RPMI8226 (cell line): Measurements from ENCODE around the gene HADHA.
"Not testable (repeated sequence)": the region's sequence is repeated elsewhere in the genome, so short reads cannot be mapped to it uniquely, and the experiment has no call there.

Source experiments
- DNase-seq: peaks from one replicate; pipeline ENCODE4 v3.0.0-alpha.2; 2015

HADHA gene

DNA sequence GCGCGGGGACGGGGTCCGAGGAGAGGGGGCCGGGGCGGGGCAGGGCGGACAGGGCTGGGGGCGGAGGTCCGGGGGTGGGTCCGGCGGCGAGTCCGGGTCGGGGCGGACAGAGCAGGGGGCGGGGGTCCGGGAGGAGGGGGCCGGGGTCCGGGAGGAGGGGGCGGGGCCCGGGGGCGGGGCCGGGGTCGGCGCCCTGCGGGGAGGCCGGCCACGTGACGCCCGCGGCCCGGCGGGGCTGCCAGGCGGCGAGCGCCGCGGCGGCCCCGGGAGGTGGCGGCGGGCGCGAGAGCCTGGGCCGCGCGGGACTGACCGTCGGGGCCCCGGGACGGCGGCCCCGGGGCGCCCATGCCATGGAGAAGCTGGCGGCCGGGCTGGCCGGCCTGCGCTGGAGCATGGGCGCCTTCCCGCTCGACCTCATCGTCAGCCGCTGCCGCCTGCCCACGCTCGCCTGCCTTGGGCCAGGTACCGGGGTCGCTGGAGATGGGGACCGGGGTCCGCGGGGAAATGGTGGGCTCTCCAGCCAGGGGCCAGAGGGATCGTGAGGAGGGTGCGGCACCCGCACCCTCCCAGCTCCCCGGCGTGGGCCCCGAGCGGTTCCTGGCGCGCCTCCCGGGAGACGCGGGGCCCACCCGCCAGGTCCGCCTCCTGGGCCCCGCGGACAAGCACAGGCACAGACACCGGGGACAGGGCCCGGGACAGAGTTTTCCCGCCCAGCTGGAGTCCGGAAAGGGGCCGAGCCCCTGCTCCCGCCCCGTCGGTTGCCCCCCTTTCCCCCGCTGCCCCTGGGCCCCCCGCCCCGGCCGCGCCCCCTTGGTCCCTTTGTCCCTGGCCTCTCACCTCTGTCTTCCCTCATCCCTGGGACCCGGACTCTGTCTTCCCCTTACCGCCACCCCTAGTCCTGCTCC lies 71.3 kb downstream of the HADHA start, which contains the start of gene GAREM2:
TSS of gene GAREM2 (plus strand) at position 218 of the 905 bp plus-strand sequence. CDS start at position 351, 133 bp downstream.
- DNase-seq, result no peak

DNA sequence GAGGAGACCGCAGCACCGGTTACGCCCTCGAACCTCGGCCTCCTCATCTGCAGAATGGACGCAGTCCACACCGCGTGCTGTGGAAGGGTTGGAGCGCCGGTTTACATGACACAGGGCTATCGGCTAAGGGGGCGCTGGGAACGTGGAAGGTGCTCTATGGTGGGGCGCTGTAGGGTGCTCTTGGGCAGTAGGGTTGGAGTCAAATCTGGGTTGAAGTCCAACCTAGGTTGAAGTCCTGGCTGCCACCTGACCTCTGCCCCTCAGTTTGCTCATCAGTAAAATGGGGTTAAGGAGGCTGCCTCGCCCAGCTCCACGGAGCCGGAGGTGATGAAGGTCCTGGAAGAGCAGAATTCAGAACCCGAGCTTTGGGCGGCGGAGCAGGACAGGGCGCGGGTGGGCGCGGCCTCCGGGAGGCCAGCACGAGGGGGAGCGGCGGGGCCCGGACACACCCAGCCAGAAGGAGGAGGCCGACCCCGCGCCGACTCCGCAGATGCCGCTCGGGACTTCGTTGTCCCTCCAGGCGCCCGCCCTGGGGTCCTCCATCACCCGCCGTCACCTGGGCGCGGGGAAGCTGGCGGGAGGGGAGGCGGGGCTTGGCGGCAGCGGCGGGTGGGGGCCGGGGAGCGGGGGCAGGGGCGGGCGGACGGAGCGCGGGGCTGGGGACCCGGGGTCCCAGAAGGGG lies 72.1 kb downstream of the HADHA start:
- no peak for DNase-seq

DNA sequence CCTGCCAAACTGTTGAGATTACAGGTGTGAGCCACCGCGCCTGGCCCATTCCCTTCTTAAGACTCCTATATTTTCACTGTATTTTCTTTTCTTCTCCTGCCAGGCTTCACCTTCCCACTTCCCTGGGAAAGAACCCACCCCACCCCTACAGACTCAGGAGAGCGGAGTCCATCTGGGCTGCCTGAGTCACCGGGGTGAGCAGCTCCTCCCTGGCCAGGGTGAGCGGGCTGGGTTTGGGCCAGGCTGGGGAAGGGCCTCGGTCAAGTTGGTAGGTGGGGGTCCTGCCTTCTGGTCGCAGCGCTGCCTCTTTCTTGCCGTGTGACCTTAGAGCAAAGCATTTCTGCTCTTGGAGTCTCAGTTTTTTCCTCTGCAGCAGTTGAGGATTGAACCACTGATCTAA lies 73.6 kb downstream of the HADHA start:
- no peak for DNase-seq

DNA sequence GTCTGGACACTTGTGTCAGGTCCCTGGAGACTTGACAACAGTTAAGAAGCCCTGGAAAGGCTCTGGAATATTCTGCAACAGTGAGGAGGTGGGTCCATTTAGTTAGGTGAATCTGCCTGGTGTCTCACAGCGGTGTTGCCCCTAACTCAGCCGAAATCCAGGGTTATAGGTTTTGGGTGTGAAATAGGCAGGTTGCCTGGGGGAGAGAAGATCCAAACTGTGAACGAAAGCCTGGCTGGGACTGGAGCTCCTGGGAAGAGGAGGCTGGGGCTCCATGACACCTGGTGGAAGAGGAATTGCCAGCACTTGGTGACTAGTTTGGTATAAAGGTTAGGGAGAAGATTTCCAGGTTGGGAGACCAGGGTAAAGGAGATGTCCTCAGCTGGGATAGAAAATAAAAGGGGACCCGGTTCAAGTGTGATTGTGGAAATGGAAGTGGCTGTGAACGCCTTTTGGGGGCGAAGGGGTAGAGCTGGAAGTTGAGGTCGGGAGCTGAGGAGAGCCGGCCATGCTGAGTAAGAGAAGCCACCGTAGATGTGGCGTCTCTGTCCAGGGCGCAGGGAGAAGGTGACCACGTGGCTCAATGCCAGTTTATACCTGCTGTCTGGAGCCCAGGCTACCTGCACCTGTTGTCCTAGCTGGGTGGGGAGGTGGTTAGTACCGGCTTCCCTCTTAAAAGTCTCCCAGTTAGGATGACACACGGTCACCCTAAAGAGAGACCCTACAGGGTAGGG lies 74.6 kb downstream of the HADHA start:
- no peak for DNase-seq

DNA sequence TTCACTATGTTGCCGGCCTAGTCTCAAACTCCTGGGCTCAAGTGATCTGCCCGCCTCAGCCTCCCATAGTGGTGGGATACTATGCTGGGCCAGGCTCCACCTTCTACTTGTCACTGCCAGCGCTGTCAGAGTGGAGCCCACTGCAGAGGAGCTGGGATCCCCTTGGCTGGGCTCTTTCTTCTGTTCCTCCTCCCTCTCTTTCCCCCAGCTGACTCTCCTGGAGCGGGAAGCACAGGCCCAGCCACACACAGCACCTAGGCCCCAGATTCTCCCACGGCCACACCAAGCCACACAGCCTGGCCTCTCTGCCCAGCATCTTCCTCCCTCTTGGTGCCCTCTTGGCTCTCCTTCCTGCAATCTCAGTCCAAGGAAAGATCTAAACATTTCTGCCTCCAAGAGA lies 75.2 kb downstream of the HADHA start:
- no peak for DNase-seq

DNA sequence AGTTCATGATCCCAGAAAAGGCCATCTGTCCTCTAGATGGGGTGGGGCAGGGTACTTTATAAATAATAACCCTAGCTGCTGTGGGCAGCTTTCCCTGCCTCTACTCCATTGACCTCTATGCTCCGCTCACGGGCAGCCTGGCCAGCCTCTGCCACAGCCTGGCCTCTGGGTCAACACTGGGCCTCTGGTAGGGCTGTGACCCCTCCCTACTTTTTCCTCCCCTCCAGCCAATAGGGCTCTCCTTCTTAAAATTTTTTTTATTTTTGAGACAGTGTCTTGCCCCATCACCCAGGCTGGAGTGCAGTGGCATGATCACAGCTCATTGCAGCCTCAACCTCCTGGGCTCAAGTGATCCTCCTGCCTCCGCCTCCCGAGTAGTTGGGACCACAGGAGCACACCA lies 75.6 kb downstream of the HADHA start:
- no peak for DNase-seq

DNA sequence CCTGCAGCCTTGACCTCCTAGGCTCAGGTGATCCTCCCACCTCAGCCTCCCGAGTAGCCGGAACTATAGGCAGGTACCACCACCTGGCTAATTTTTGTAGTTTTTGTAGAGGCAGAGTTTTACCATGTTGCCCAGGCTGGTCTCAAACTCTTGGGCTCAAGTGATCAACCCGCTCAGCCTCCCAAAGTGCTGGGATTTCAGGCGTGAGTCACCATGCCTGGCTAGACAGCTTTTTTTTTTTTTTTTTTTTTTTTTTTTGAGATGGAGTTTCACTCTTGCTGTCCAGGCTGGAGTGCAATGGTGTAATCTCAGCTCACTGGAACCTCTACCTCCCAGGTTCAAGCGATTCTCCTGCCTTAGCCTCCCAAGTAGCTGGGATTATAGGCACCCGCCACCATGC lies 77.9 kb downstream of the HADHA start:
- not testable (repeated sequence) for DNase-seq

DNA sequence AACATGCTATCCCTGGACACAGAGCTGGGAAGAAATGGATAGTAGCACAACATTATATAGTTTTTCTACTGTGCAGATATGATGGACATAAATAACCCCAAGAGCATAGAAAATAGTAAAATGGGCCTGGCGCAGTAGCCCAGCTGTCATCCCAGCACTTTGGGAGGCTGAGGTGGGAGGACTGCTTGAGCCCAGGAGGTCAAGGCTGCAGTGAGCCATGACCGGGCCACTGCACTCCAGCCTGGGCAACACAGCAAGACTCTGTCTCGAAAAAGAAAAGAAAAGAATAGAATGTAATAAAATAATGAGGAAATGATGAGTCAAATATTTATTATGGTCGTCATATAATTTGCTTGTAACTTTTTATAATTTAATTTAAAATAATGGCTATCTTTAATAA lies 79.0 kb downstream of the HADHA start:
- no peak for DNase-seq

DNA sequence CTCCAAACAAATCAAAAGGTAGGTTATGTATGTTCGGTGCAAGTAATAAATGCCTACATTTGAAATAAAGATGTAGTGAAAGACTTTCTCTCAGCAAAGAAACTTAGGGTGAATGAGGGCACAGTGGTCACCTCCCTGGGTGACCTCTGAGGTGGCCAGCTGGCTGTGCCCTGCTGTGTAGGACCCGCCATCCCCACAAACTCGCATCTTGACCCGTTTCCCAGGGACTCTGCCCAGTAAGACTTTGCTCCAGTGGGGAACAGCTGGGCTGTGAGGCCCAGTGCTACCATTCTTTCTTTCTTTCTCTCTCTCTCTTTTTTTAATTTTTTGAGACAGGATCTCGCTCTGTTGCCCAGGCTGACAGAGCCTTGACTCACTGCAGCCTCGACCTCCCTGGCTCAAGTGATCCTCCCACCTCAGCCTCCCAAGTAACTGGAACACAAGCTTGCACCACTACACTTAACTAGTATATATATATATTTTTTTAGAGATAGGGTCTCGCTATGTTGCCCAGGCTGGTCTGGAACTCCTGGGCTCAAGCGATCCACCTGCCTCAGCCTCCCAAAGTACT lies 79.7 kb downstream of the HADHA start:
- no peak for DNase-seq

DNA sequence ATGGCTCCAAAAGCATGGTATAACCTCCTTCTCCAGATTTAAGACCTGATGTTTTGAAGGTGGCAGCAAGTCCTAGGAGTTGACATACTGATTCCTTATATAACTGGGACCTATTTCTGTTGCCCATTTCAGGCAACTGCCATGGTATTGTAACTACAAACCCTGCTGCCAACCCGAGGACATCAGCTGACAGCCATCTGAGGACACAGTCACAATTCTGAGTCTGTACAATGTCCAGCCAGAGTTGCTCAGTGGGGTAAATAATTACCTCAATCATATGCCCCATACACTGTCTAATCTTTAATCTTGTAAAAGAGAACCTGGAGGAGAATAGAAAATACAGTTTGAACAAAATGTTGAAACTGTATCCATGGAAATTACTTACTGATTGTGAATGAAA lies 80.2 kb downstream of the HADHA start:
- DNase-seq, result no peak

DNA sequence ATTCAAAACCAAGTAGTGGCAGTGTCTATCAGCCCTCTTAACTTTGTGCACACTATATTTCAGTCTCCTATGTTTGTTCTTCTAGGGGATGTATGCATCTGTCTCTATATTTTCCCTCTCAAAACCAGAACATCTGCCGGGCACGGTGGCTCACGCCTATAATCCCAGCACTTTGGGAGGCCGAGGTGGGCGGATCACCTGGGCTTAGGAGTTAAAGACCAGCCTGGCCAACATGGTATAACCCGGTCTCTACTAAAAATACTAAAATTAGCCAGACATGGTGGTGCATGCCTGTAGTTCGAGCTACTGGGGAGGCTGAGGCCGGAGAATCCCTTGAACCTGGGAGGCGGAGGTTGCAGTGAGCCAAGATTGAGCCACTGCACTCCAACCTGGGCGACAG lies 81.5 kb downstream of the HADHA start:
- DNase-seq, result no peak

DNA sequence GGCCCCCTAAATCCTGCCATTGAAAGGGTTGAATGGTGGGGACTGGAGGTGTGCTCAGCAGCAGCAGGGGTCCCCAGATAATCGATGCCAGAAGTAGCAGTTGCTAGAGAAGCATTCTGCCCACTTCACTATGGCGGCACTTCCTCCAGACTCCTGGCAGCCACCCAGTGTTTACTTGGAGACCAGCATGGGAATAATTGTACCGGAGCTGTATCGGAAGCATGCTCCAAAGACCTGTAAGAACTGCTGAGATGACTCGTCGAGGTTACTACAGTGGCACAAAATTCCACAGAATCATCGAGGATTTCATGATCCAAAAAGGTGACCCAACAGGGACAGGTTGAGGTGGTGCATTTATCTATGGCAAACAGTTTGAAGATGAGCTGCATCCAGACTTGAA lies 82.5 kb downstream of the HADHA start:
- no peak for DNase-seq

DNA sequence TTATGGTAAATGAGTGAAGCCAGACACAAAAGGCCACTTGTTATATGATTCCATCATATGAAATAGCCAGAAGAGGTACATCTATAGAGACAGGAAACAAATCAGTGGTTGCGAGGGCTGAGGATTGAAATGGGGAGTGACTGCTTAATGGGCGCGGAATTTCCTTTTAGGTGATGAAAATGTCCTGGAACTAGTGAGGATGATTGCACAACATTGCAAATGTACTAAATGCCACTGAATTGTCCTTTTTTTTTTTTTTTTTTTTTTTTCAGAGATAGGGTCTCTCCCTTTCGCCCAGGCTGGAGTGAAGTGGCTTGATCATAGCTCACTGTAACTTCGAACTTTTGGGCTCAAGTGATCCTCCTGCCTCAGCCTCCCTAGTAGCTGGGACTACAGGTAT lies 86.9 kb downstream of the HADHA start:
- DNase-seq, result no peak

DNA sequence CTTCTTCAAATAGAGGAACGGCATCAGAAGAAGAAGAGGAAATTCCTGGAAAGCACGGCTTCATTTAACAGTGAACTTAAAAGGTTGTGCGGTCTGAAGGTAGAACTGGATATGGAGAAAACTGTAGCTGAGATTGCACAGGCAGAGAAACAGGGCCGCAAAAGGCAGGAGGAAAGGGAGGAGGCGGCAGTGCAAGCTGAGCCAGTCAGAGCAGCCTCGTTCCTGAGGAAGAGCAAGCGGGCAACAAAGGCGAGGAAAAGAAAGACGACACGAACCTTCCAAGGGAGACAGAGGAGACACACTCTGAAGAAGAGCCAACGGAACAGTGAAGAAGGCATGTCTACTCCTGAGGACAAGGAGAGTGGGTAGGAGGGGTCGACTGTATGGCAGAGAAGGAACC lies 94.2 kb downstream of the HADHA start:
- DNase-seq, result no peak

DNA sequence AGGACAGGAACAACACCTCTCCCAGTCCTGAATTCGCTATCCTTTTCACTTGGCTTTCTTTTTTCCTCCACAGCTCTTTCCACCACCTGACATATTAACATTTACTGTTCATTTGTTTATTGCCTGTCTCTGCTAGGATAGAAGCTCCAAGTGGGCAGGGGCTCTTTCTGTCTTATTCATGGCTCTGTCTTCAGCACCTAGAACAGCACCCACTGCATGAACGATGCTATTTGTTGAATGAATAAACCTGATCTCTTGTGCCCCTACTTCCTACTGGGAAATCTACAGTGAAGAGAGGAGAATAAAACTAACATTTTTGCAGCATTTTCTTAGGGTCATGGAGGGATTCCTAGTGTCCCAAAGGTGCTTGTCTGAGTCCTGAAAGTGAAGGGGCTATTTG lies 95.9 kb downstream of the HADHA start:
- no peak for DNase-seq

DNA sequence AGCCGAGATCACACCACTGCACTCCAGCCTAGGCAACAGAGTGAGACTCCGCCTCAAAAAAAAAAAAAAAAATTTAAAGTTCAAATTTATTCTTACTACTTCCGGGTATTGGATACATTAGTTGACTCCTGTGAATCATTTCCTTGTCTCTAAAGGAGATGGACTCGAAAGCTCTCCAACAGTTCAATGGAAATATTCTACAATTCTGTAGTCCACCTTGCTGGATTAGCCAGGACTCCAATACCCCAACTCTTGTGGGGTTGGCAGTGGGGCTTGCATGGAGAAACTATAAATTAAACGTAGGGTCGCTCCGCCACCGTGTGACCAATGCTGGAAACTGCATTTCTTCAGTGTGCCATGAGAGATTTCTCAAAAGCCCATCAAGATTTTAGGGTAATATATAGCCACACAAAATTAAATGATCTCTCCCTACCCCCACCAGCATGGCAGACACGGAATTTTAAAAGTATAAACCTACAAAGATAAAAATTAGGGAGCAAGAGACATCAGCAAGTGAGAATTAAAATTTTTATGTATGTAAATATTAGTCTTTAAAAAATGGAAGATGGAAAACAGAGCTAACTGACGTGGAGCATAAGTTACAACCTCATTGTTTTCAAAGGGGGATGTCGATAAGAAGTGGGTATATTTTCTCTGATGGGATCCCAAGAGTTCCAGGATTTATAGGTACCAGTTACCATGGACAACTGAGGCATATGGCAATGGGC lies 99.3 kb downstream of the HADHA start:
- peak; percentile 65 for DNase-seq

DNA sequence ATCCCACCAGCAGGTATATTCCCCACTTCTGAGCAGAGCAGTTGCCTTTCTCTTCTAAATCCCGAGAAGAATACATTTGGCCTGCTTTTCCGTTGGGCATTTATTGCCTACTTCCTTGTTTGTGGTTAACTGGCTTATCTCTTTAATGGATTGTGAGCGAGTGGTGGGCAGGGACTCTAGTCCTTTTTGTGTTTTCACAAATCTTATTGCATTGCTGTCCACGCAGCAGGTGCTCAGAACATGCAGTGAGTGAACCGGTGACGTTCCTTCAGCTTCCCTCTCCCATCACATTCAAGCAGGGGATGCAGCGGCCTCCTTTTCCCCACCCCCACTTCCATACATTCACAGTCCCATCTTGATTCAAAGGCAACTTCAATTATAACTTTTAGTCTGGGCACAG lies 100.4 kb downstream of the HADHA start:
- DNase-seq, result no peak

DNA sequence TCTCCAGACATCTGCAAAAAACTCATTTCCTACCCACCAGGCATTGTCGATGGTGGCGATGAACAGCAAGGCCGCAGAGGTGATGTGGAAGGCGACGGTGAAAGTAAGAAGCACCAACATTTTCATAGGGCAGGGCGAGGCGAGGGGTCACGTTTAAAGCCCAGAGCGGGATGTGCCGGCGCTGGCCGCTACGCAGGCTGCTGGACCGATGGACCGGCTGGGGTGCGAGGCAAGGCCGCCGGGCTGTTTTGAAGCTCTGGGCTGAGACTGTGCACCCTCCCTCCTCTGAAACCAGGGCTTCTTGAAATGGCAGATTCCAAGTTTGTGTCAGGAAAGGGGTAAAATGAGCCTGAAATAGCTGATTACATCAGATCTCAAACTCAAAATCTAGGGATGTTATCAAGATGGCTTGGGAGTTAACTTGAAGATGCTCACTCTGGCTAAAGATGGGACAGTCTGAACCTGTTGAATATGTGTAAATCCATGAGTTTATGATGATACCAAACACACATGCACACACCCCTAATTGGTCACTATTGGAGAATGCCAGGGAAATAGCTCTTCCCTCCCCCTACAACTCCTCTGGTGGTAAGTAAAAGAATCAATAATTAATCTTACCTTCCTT lies 103.2 kb downstream of the HADHA start:
- DNase-seq, result no peak
